Measurements from ENCODE around the gene TRAF3IP1. TPM values are rescaled to one million over a fixed set of nuclear protein-coding genes. Genes with fewer than 3 reads are reported as not detected.

Gene TRAF3IP1
- total and polyA plus RNA-seq, 2 donors (not counting 1 experiment from before 2014, with no cell fraction given) = 1.4 to 15.5 TPM

DNA sequence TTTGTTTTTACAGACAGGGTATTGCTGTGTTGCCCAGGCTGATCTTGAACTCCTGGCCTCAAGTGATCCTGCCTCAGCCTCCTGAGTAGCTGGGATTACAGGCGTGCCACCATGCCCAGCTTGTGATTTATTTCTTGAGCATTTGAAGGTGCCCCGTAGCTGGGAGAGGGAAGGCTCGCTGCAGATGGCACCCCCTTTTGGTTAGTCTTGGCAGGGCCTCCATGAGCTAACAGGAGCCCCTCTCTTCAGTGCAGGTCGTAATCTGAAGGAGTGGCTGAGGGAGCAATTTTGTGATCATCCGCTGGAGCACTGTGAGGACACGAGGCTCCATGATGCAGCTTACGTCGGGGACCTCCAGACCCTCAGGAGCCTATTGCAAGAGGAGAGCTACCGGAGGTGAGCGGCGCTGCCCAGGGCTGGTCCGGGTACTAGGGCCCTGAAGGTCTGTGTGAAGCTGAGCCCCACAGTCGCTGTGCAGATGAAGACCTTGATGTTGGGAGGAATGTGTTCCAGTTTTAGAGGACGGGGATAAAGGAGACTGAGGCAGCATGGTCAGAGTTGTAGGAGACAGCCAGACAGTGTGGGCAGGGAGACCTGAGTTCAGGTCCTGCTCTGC is 113.1 kb downstream of the TRAF3IP1 start:
- DNase-seq (no peak), ATAC-seq (ENCODE audit: low read depth) (no peak)
- WGBS (ENCODE audit: insufficient coverage) = 98% methylated on average over 14 of the region's 14 CpGs
- Histone ChIP-seq H3K4me2 (replicated peaks; ENCODE audit: low read depth, low read length, poor library complexity, severe bottlenecking) (no peak overlapping the region), H3K4me3 (ENCODE audit: control extremely low read depth in 1 of 5, extremely low read depth in 1 of 5, insufficient read depth in 1 of 5, low read depth in 2 of 5, low read length in 4 of 5) (no peak overlapping the region), H4K20me1 (ENCODE audit: control insufficient read depth, insufficient read depth, low read length, poor library complexity, severe bottlenecking) (peaks cover 62% of the 10 kb centered on the region), H3K9ac (ENCODE audit: low read length) (no peak overlapping the region), H3K79me2 (ENCODE audit: control insufficient read depth, insufficient read depth, low read length) (peaks cover 90% of the 10 kb centered on the region), H2AFZ (ENCODE audit: insufficient read depth, low read depth, low read length, poor library complexity, severe bottlenecking) (no peak overlapping the region), H3K27ac (ENCODE audit: low read length in 2 of 2) (no peak overlapping the region), H3K36me3 (replicated peaks in 1 of 2; ENCODE audit: control extremely low read depth in 1 of 2, control insufficient read depth in 1 of 2, extremely low read depth in 1 of 2, insufficient read depth in 2 of 2, low read length in 1 of 2) (peaks cover 0 to 44% of the 10 kb centered on the region in 2 experiments), H3K27me3 (replicated peaks in 1 of 4; ENCODE audit: control extremely low read depth in 1 of 4, control insufficient read depth in 3 of 4, insufficient read depth in 4 of 4, low read length in 3 of 4) (no peaks in the 10 kb centered on the region), H3K4me1 (ENCODE audit: control insufficient read depth in 2 of 2, insufficient read depth in 2 of 2, low read length in 2 of 2) (peaks cover 2 to 6% of the 10 kb centered on the region in 2 donors), H3K9me3 (ENCODE audit: control extremely low read depth in 1 of 3, control insufficient read depth in 2 of 3, insufficient read depth in 1 of 3, low read length in 2 of 3) (no peaks in the 10 kb centered on the region)
- TF ChIP-seq, protein P1, sequence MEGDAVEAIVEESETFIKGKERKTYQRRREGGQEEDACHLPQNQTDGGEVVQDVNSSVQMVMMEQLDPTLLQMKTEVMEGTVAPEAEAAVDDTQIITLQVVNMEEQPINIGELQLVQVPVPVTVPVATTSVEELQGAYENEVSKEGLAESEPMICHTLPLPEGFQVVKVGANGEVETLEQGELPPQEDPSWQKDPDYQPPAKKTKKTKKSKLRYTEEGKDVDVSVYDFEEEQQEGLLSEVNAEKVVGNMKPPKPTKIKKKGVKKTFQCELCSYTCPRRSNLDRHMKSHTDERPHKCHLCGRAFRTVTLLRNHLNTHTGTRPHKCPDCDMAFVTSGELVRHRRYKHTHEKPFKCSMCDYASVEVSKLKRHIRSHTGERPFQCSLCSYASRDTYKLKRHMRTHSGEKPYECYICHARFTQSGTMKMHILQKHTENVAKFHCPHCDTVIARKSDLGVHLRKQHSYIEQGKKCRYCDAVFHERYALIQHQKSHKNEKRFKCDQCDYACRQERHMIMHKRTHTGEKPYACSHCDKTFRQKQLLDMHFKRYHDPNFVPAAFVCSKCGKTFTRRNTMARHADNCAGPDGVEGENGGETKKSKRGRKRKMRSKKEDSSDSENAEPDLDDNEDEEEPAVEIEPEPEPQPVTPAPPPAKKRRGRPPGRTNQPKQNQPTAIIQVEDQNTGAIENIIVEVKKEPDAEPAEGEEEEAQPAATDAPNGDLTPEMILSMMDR (IDR thresholded peaks at IDR 0.05) = no peak
- no peak for TF ChIP-seq EZH2 (IDR thresholded peaks at IDR 0.05; ENCODE audit: borderline replicate concordance, insufficient read depth, low read depth, low read length, poor library complexity, severe bottlenecking)
- Mint-ChIP-seq H3K9me3 (ENCODE audit: insufficient read depth) (no peaks in the 10 kb centered on the region), H3K4me1 (peaks cover 32% of the 10 kb centered on the region), H3K27me3 (no peaks in the 10 kb centered on the region), H3K4me3 (no peak overlapping the region), H3K27ac (no peak overlapping the region)
- intact Hi-C loops (cut with micrococcal nuclease) = no loop called here
- ChIA-PET CTCF (no interaction called here), POLR2A (no interaction called here)

DNA sequence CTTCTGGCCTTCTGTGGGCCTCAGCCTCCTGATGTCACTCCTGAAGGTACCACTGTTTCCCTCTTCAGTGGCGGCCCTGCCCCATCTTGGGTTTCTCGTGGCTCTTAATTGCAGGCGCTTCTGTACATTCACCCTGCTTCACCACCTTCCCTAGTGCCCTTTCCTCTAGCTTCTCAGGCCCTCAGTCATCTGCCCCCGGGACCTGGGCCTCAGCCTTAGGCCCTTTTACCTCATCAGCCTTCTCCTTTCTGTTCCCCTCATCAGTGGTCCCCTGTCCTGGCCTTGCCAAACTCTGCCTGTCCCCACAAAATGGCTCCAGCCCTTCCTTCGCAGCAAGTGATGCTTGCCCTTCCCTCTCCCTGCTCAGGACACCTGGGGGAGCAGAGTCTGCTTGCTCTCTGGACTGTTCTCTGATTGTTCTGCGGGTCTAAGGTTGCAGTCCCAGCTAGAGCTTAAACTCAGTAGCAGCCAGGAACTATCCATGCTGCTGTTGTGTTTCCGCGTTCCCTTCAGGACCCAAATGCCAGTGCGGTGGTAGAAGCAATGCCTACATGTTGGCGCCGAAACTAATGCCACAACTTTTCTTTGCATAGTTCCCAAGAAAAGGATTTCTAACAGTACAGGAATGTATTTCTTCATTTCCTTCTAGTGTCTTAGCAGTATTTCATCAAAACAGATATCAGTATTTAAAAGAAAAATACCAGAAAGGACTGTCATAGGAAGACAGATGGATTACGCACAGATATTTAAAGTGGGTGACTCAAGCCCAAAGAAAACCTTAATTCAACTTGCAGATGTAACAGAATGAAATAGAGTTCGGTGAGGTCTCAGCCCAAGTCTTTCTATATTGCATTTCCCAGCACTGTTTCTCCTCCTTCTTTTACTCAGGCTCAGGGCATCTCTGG is 113.9 kb downstream of the TRAF3IP1 start:
- H3K4me1 Mint-ChIP-seq = peaks cover 28% of the 10 kb centered on the region
- intact Hi-C loops (cut with micrococcal nuclease) = no loop called here

More for the DNA sequence above, 113.9 kb downstream of the TRAF3IP1 start:
- CTCF ChIA-PET = no interaction called here
- Histone ChIP-seq H3K4me3 (ENCODE audit: control extremely low read depth in 1 of 5, extremely low read depth in 1 of 5, insufficient read depth in 1 of 5, low read depth in 2 of 5, low read length in 4 of 5) (no peak overlapping the region), H3K9me3 (ENCODE audit: control extremely low read depth in 1 of 3, control insufficient read depth in 2 of 3, insufficient read depth in 1 of 3, low read length in 2 of 3) (no peaks in the 10 kb centered on the region), H3K27me3 (replicated peaks in 1 of 4; ENCODE audit: control extremely low read depth in 1 of 4, control insufficient read depth in 3 of 4, insufficient read depth in 4 of 4, low read length in 3 of 4) (no peaks in the 10 kb centered on the region), H3K36me3 (replicated peaks in 1 of 2; ENCODE audit: control extremely low read depth in 1 of 2, control insufficient read depth in 1 of 2, extremely low read depth in 1 of 2, insufficient read depth in 2 of 2, low read length in 1 of 2) (peaks cover 3 to 50% of the 10 kb centered on the region in 2 experiments), H3K27ac (ENCODE audit: low read length in 2 of 2) (no peak overlapping the region), H3K79me2 (ENCODE audit: control insufficient read depth, insufficient read depth, low read length) (peaks cover 90% of the 10 kb centered on the region), H3K4me2 (replicated peaks; ENCODE audit: low read depth, low read length, poor library complexity, severe bottlenecking) (no peak overlapping the region), H3K4me1 (ENCODE audit: control insufficient read depth in 2 of 2, insufficient read depth in 2 of 2, low read length in 2 of 2) (no peaks in the 10 kb centered on the region), H3K9ac (ENCODE audit: low read length) (no peak overlapping the region), H2AFZ (ENCODE audit: insufficient read depth, low read depth, low read length, poor library complexity, severe bottlenecking) (no peak overlapping the region), H4K20me1 (ENCODE audit: control insufficient read depth, insufficient read depth, low read length, poor library complexity, severe bottlenecking) (peaks cover 58% of the 10 kb centered on the region)
- TF ChIP-seq, protein P1 (IDR thresholded peaks at IDR 0.05) = no peak
- TF ChIP-seq EZH2 (IDR thresholded peaks at IDR 0.05; ENCODE audit: borderline replicate concordance, insufficient read depth, low read depth, low read length, poor library complexity, severe bottlenecking) = no peak
- no peak overlapping the region for H3K4me3 Mint-ChIP-seq
- H3K9me3 Mint-ChIP-seq (ENCODE audit: insufficient read depth) = no peaks in the 10 kb centered on the region
- no peaks in the 10 kb centered on the region for H3K27me3 Mint-ChIP-seq
- DNase-seq (no peak), ATAC-seq (ENCODE audit: low read depth) (no peak)
- WGBS (ENCODE audit: insufficient coverage) = 98% methylated on average over 9 of the region's 13 CpGs
- no peak overlapping the region for H3K27ac Mint-ChIP-seq
- POLR2A ChIA-PET = no interaction called here

All from B cell (primary cell).